ENCODE results near the gene BBS5.

The BBS5 gene

GRCh38 chr2:169546756-169547155 lies 67.5 kb downstream of the BBS5 start:
- DNase-seq (ENCODE audit: low spot score), result no peak

Measured in hepatic stellate cell (primary cell).